Keratinocyte (primary cell): ENCODE data around the gene FAT1. TPM values are rescaled to one million over a fixed set of nuclear protein-coding genes. Genes with fewer than 3 reads are reported as not detected.

Experiments
- DNase-seq: peaks from one replicate; pipeline ENCODE4 v3.0.0-alpha.2; 2011; ENCODE audit warnings: low read depth, missing footprints, low spot score
- FAIRE-seq: peaks from 2 replicates; lab custom pipeline; 2011; peaks lifted over from hg19 to GRCh38; lab: Jason Lieb, UNC
- H2AFZ ChIP-seq: 2 replicates; pipeline ENCODE4 v1.6.0; 2012; ENCODE audit warnings: low read length, control low read depth, inconsistent platforms; ENCODE audit not compliant: control insufficient read depth
- H3K27ac ChIP-seq: 2 replicates; pipeline ENCODE4 v1.5.1; 2011; ENCODE audit warnings: low read length; ENCODE audit not compliant: control insufficient read depth, insufficient read depth
- H3K27me3 ChIP-seq: 3 replicates; pipeline ENCODE4 v1.6.0; 2011; ENCODE audit warnings: low read length; ENCODE audit not compliant: control insufficient read depth, insufficient read depth; ENCODE audit errors: extremely low read depth
- H3K36me3 ChIP-seq, 2 experiments: 2 replicates in 1 of 2; 3 replicates in 1 of 2; pipeline ENCODE4 v1.5.1; 2011; ENCODE audit warnings: low read length in 2 of 2, mild to moderate bottlenecking in 1 of 2; ENCODE audit not compliant: control insufficient read depth in 2 of 2, insufficient read depth in 2 of 2; ENCODE audit errors: extremely low read depth in 1 of 2
- H3K4me1 ChIP-seq: 3 replicates; pipeline ENCODE4 v1.5.1; 2011; ENCODE audit warnings: low read length; ENCODE audit not compliant: control insufficient read depth, insufficient read depth; ENCODE audit errors: extremely low read depth
- H3K4me2 ChIP-seq: 3 replicates; pipeline ENCODE4 v1.6.0; 2011; ENCODE audit warnings: low read depth, low read length; ENCODE audit not compliant: control insufficient read depth, insufficient read depth; ENCODE audit errors: extremely low read depth
- H3K4me3 ChIP-seq, 3 experiments: fragments of 200-600 bp in 1 of 3; sonication (generic) in 1 of 3; 2 replicates in 2 of 3; 3 replicates in 1 of 3; pipeline ENCODE4 v1.5.1; 2011 to 2016; ENCODE audit warnings: low read length in 3 of 3, mild to moderate bottlenecking in 3 of 3, control low read depth in 2 of 3, inconsistent platforms in 1 of 3, low read depth in 1 of 3, mixed read lengths in 1 of 3, mixed run types in 1 of 3, moderate library complexity in 1 of 3; ENCODE audit not compliant: control insufficient read depth in 2 of 3, insufficient read depth in 2 of 3; ENCODE audit errors: extremely low read depth in 1 of 3
- H3K79me2 ChIP-seq: 2 replicates; pipeline ENCODE4 v1.6.0; 2012; ENCODE audit warnings: low read length; ENCODE audit not compliant: control insufficient read depth, insufficient read depth
- H3K9ac ChIP-seq: 3 replicates; pipeline ENCODE4 v1.6.0; 2011; ENCODE audit warnings: low read length; ENCODE audit not compliant: control insufficient read depth, insufficient read depth; ENCODE audit errors: extremely low read depth
- H3K9me1 ChIP-seq: 3 replicates; pipeline ENCODE4 v1.6.0; 2011; ENCODE audit warnings: low read length; ENCODE audit not compliant: control insufficient read depth, insufficient read depth; ENCODE audit errors: extremely low read depth
- H3K9me3 ChIP-seq: 2 replicates; pipeline ENCODE4 v1.5.1; 2012; ENCODE audit warnings: low read depth, low read length; ENCODE audit not compliant: control insufficient read depth
- H4K20me1 ChIP-seq: 3 replicates; pipeline ENCODE4 v1.6.0; 2011; ENCODE audit warnings: low read length; ENCODE audit not compliant: control insufficient read depth, insufficient read depth; ENCODE audit errors: extremely low read depth
- EZH2 ChIP-seq: IDR thresholded peaks from one replicate; pipeline ENCODE4 v1.6.1; 2012; ENCODE audit warnings: inconsistent platforms, mild to moderate bottlenecking, low read length, moderate library complexity
- dilution Hi-C: fragments of 300-500 bp; cut with MboI; formaldehyde crosslinking; loops from one replicate; pipeline ENCODE4 v1.7.0; 2020; ENCODE audit warnings: low sequenced_read_pairs; ENCODE audit not compliant: extremely low pct_ligation_motif_present
- polyA plus RNA-seq, 5 experiments: library from polyadenylated mRNA; depleted of rRNA in 3 of 5; stranded (reverse) in 3 of 5; stranded (forward) in 1 of 5; unstranded in 1 of 5; fragments of >200 nt; gene quantifications; 1 replicate in 1 of 5; 2 replicates in 3 of 5; 3 replicates in 1 of 5; pipeline versions ENCODE4 v1.2.1 to v1.2.3, GENCODE V29; 2011 to 2012; ENCODE audit warnings: missing spikeins in 2 of 5, low read depth in 1 of 5, low replicate concordance in 1 of 5
- TF ChIP-seq, protein P1 (sequence below), 3 experiments: IDR thresholded peaks in 1 of 3; conservative IDR thresholded peaks in 1 of 3; optimal IDR thresholded peaks in 1 of 3; 2 replicates in 2 of 3; 3 replicates in 1 of 3; pipeline versions ENCODE3 to v1.5.1; 2011; ENCODE audit warnings: low read length in 3 of 3, mild to moderate bottlenecking in 3 of 3, moderate library complexity in 2 of 3, control low read depth in 1 of 3, inconsistent platforms in 1 of 3; ENCODE audit not compliant: insufficient read depth in 2 of 3; ENCODE audit errors: extremely low read depth in 1 of 3

FAT1 gene
- polyA plus RNA-seq, 1 donor (not counting 4 experiments of a cell fraction or from before 2014, with no cell fraction given), result 329 TPM

DNA sequence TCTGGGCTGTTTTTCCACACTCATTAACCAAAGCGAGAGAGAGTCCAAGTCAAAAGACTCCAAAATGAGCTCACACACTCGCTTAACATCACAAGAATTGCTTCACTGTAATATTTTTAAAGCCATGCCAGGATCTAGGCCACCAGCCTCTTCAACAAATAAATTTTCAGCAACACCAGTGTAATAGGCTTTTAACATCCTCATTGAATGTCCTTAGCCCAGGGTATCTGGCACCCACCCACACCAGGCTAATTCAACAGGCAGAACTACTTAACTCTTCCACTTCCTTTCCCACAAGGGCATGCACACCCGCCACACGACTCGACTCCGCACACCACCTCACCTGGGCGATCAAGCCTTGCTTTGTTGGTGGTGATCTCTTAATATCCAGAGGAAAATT, 34.2 kb downstream of the FAT1 start:
- dilution Hi-C loops, result no loop called here

GRCh38 chr4:186688150-186688943, 35.3 kb downstream of the FAT1 start:
- H3K4me3 ChIP-seq, result no peak overlapping the region
- DNase-seq, result no peak
- H3K4me1 ChIP-seq, result peaks cover 34% of the 10 kb centered on the region
- peaks cover 97% of the 10 kb centered on the region for H3K79me2 ChIP-seq
- no peaks in the 10 kb centered on the region for H3K9me1 ChIP-seq
- no peak for FAIRE-seq
- no peak overlapping the region for H3K9ac ChIP-seq
- peaks cover 13 to 27% of the 10 kb centered on the region in 2 experiments for H3K36me3 ChIP-seq
- no peak overlapping the region for H2AFZ ChIP-seq
- H4K20me1 ChIP-seq, result peaks cover 47% of the 10 kb centered on the region
- no peak overlapping the region for H3K27ac ChIP-seq
- H3K4me2 ChIP-seq, result no peak overlapping the region
- TF ChIP-seq EZH2, result no peak
- dilution Hi-C loops, result no loop called here
- H3K9me3 ChIP-seq, result no peaks in the 10 kb centered on the region
- no peaks in the 10 kb centered on the region for H3K27me3 ChIP-seq

More for the DNA sequence above, 34.2 kb downstream of the FAT1 start:
- H3K4me1 ChIP-seq, result peaks cover 43% of the 10 kb centered on the region
- H3K9me1 ChIP-seq, result no peaks in the 10 kb centered on the region
- no peak overlapping the region for H2AFZ ChIP-seq
- peaks cover 42% of the 10 kb centered on the region for H4K20me1 ChIP-seq
- DNase-seq, result no peak
- TF ChIP-seq, protein P1, sequence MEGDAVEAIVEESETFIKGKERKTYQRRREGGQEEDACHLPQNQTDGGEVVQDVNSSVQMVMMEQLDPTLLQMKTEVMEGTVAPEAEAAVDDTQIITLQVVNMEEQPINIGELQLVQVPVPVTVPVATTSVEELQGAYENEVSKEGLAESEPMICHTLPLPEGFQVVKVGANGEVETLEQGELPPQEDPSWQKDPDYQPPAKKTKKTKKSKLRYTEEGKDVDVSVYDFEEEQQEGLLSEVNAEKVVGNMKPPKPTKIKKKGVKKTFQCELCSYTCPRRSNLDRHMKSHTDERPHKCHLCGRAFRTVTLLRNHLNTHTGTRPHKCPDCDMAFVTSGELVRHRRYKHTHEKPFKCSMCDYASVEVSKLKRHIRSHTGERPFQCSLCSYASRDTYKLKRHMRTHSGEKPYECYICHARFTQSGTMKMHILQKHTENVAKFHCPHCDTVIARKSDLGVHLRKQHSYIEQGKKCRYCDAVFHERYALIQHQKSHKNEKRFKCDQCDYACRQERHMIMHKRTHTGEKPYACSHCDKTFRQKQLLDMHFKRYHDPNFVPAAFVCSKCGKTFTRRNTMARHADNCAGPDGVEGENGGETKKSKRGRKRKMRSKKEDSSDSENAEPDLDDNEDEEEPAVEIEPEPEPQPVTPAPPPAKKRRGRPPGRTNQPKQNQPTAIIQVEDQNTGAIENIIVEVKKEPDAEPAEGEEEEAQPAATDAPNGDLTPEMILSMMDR (optimal IDR thresholded peaks at IDR 0.05 in 1 of 3, IDR thresholded peaks at IDR 0.05 in 1 of 3, conservative IDR thresholded peaks at IDR 0.05 in 1 of 3; ENCODE audit: extremely low read depth in 1 of 3, insufficient read depth in 2 of 3, low read length in 3 of 3), result no peak
- TF ChIP-seq EZH2, result no peak
- no peaks in the 10 kb centered on the region for H3K27me3 ChIP-seq
- peaks cover 11 to 27% of the 10 kb centered on the region in 2 experiments for H3K36me3 ChIP-seq
- no peak overlapping the region for H3K4me2 ChIP-seq
- FAIRE-seq, result no peak
- H3K79me2 ChIP-seq, result peaks cover 97% of the 10 kb centered on the region
- no peak overlapping the region for H3K4me3 ChIP-seq
- H3K9me3 ChIP-seq, result no peaks in the 10 kb centered on the region
- H3K9ac ChIP-seq, result no peak overlapping the region
- no peak overlapping the region for H3K27ac ChIP-seq
